Activated naive CD4-positive, alpha-beta T cell treated with anti-CD3 and anti-CD28 coated beads, Interleukin-2, amount 10 ng/mL, durations not matched to agents 7 days and 5 days (primary cell): ENCODE results near the gene KAZN.

ENCODE experiments used
- CTCF ChIA-PET: fragments of 350-600 bp; sonication (Branson Sonifier 250); formaldehyde crosslinking; loops from one replicate; lab custom pipeline; 2021; ENCODE audit warnings: antibody characterized with exemption; lab: Charles Lee
- DNase-seq: peaks from one replicate; pipeline ENCODE4 v3.0.0-alpha.2; 2020
- H3K27ac Mint-ChIP-seq: one replicate; pipeline ENCODE4 v1.8.0; 2021; ENCODE audit warnings: mild to moderate bottlenecking, moderate library complexity, mixed read lengths
- H3K27me3 Mint-ChIP-seq: one replicate; pipeline ENCODE4 v1.8.0; 2021; ENCODE audit warnings: mild to moderate bottlenecking, mixed read lengths
- H3K36me3 Mint-ChIP-seq: one replicate; pipeline ENCODE4 v1.8.0; 2021; ENCODE audit warnings: mixed read lengths
- H3K4me1 Mint-ChIP-seq: one replicate; pipeline ENCODE4 v1.8.0; 2021; ENCODE audit warnings: mixed read lengths
- H3K4me3 Mint-ChIP-seq: one replicate; pipeline ENCODE4 v1.8.0; 2021; ENCODE audit warnings: mild to moderate bottlenecking, moderate library complexity, mixed read lengths
- H3K9me3 Mint-ChIP-seq: one replicate; pipeline ENCODE4 v1.8.0; 2021; ENCODE audit warnings: mixed read lengths

KAZN gene

GRCh38 chr1:14677292-14677971, 78.9 kb downstream of the KAZN start:
- CTCF ChIA-PET: no interaction called here
- Mint-ChIP-seq H3K27me3 (peaks cover 3% of the 10 kb centered on the region), H3K36me3 (no peaks in the 10 kb centered on the region), H3K4me1 (no peaks in the 10 kb centered on the region), H3K9me3 (peaks cover 5% of the 10 kb centered on the region), H3K4me3 (no peak overlapping the region), H3K27ac (no peak overlapping the region)
- no peak for DNase-seq

GRCh38 chr1:14678011-14678638, 79.6 kb downstream of the KAZN start:
- Mint-ChIP-seq H3K9me3 (peaks cover 9% of the 10 kb centered on the region), H3K36me3 (no peaks in the 10 kb centered on the region), H3K27ac (no peak overlapping the region), H3K4me1 (no peaks in the 10 kb centered on the region), H3K27me3 (peaks cover 3% of the 10 kb centered on the region), H3K4me3 (no peak overlapping the region)
- CTCF ChIA-PET: no interaction called here
- no peak for DNase-seq

GRCh38 chr1:14679027-14679688, 80.7 kb downstream of the KAZN start:
- CTCF ChIA-PET: no interaction called here
- no peaks in the 10 kb centered on the region for H3K4me1 Mint-ChIP-seq
- H3K27me3 Mint-ChIP-seq: no peaks in the 10 kb centered on the region
- no peak overlapping the region for H3K27ac Mint-ChIP-seq
- DNase-seq: no peak
- H3K9me3 Mint-ChIP-seq: peaks cover 13% of the 10 kb centered on the region
- no peak overlapping the region for H3K4me3 Mint-ChIP-seq
- H3K36me3 Mint-ChIP-seq: no peaks in the 10 kb centered on the region

GRCh38 chr1:14681182-14681581, 82.7 kb downstream of the KAZN start:
- no peak overlapping the region for H3K4me3 Mint-ChIP-seq
- no peaks in the 10 kb centered on the region for H3K27me3 Mint-ChIP-seq
- H3K27ac Mint-ChIP-seq: no peak overlapping the region
- H3K36me3 Mint-ChIP-seq: no peaks in the 10 kb centered on the region
- DNase-seq: no peak
- H3K9me3 Mint-ChIP-seq: peaks cover 15% of the 10 kb centered on the region
- H3K4me1 Mint-ChIP-seq: no peaks in the 10 kb centered on the region
- CTCF ChIA-PET: no interaction called here

GRCh38 chr1:14682941-14683621, 84.6 kb downstream of the KAZN start:
- no peaks in the 10 kb centered on the region for H3K36me3 Mint-ChIP-seq
- no peaks in the 10 kb centered on the region for H3K27me3 Mint-ChIP-seq
- no peak overlapping the region for H3K27ac Mint-ChIP-seq
- peaks cover 15% of the 10 kb centered on the region for H3K9me3 Mint-ChIP-seq
- CTCF ChIA-PET: no interaction called here
- no peaks in the 10 kb centered on the region for H3K4me1 Mint-ChIP-seq
- H3K4me3 Mint-ChIP-seq: no peak overlapping the region
- no peak for DNase-seq

- Mint-ChIP-seq H3K4me1 (no peaks in the 10 kb centered on the region), H3K4me3 (no peak overlapping the region), H3K36me3 (no peaks in the 10 kb centered on the region), H3K27ac (no peak overlapping the region), H3K9me3 (peaks cover 15% of the 10 kb centered on the region), H3K27me3 (no peaks in the 10 kb centered on the region)
- no peak for DNase-seq
- CTCF ChIA-PET: no interaction called here
Observed at GRCh38 chr1:14685078-14685477, 86.6 kb downstream of the KAZN start.

- H3K27ac Mint-ChIP-seq: no peak overlapping the region
- peaks cover 10% of the 10 kb centered on the region for H3K9me3 Mint-ChIP-seq
- no peaks in the 10 kb centered on the region for H3K36me3 Mint-ChIP-seq
- H3K27me3 Mint-ChIP-seq: no peaks in the 10 kb centered on the region
- CTCF ChIA-PET: no interaction called here
- no peak overlapping the region for H3K4me3 Mint-ChIP-seq
- DNase-seq: no peak
- no peaks in the 10 kb centered on the region for H3K4me1 Mint-ChIP-seq
Observed at GRCh38 chr1:14686701-14687100, 88.2 kb downstream of the KAZN start.

GRCh38 chr1:14687147-14687546, 88.7 kb downstream of the KAZN start:
- H3K27me3 Mint-ChIP-seq: no peaks in the 10 kb centered on the region
- no peak overlapping the region for H3K27ac Mint-ChIP-seq
- CTCF ChIA-PET: no interaction called here
- no peaks in the 10 kb centered on the region for H3K4me1 Mint-ChIP-seq
- DNase-seq: no peak
- H3K36me3 Mint-ChIP-seq: no peaks in the 10 kb centered on the region
- peaks cover 10% of the 10 kb centered on the region for H3K9me3 Mint-ChIP-seq
- H3K4me3 Mint-ChIP-seq: no peak overlapping the region

GRCh38 chr1:14689996-14690615, 91.6 kb downstream of the KAZN start:
- no peaks in the 10 kb centered on the region for H3K9me3 Mint-ChIP-seq
- H3K4me3 Mint-ChIP-seq: no peak overlapping the region
- CTCF ChIA-PET: no interaction called here
- H3K27me3 Mint-ChIP-seq: no peaks in the 10 kb centered on the region
- H3K4me1 Mint-ChIP-seq: no peaks in the 10 kb centered on the region
- H3K27ac Mint-ChIP-seq: no peak overlapping the region
- no peak for DNase-seq
- no peaks in the 10 kb centered on the region for H3K36me3 Mint-ChIP-seq

- CTCF ChIA-PET: no interaction called here
- no peaks in the 10 kb centered on the region for H3K36me3 Mint-ChIP-seq
Observed at GRCh38 chr1:14693949-14694348, 95.5 kb downstream of the KAZN start.

GRCh38 chr1:14694589-14694988, 96.1 kb downstream of the KAZN start:
- H3K27me3 Mint-ChIP-seq: no peaks in the 10 kb centered on the region
- DNase-seq: no peak
- H3K4me3 Mint-ChIP-seq: no peak overlapping the region
- H3K9me3 Mint-ChIP-seq: no peaks in the 10 kb centered on the region
- no peaks in the 10 kb centered on the region for H3K4me1 Mint-ChIP-seq
- no peaks in the 10 kb centered on the region for H3K36me3 Mint-ChIP-seq
- no peak overlapping the region for H3K27ac Mint-ChIP-seq
- CTCF ChIA-PET: no interaction called here

More at GRCh38 chr1:14693949-14694348, 95.5 kb downstream of the KAZN start:
- no peaks in the 10 kb centered on the region for H3K9me3 Mint-ChIP-seq
- no peak for DNase-seq
- no peak overlapping the region for H3K27ac Mint-ChIP-seq
- H3K4me3 Mint-ChIP-seq: no peak overlapping the region
- no peaks in the 10 kb centered on the region for H3K27me3 Mint-ChIP-seq
- H3K4me1 Mint-ChIP-seq: no peaks in the 10 kb centered on the region

GRCh38 chr1:14696761-14697160, 98.3 kb downstream of the KAZN start:
- H3K36me3 Mint-ChIP-seq: no peaks in the 10 kb centered on the region
- no peaks in the 10 kb centered on the region for H3K9me3 Mint-ChIP-seq
- H3K4me3 Mint-ChIP-seq: no peak overlapping the region
- no peak for DNase-seq
- CTCF ChIA-PET: interaction anchor here (1.4 kb wide), 1 partner anchor 26 kb away, joined by 3 read pairs; no protein-coding TSS in a partner anchor
- no peak overlapping the region for H3K27ac Mint-ChIP-seq
- H3K4me1 Mint-ChIP-seq: no peaks in the 10 kb centered on the region
- no peaks in the 10 kb centered on the region for H3K27me3 Mint-ChIP-seq

- H3K4me1 Mint-ChIP-seq: no peaks in the 10 kb centered on the region
- DNase-seq: no peak
- H3K36me3 Mint-ChIP-seq: no peaks in the 10 kb centered on the region
- no peak overlapping the region for H3K4me3 Mint-ChIP-seq
- CTCF ChIA-PET: interaction anchor here (1.4 kb wide), 1 partner anchor 26 kb away, joined by 3 read pairs; no protein-coding TSS in a partner anchor
- no peaks in the 10 kb centered on the region for H3K9me3 Mint-ChIP-seq
- no peak overlapping the region for H3K27ac Mint-ChIP-seq
- H3K27me3 Mint-ChIP-seq: no peaks in the 10 kb centered on the region
Observed at GRCh38 chr1:14697353-14697752, 98.9 kb downstream of the KAZN start.

- Mint-ChIP-seq H3K4me1 (no peaks in the 10 kb centered on the region), H3K9me3 (peaks cover 5% of the 10 kb centered on the region), H3K27ac (no peak overlapping the region), H3K27me3 (no peaks in the 10 kb centered on the region), H3K36me3 (no peaks in the 10 kb centered on the region), H3K4me3 (no peak overlapping the region)
- DNase-seq: no peak
- CTCF ChIA-PET: interaction anchor here (0.5 kb wide), 1 partner anchor 401 kb away, joined by 3 read pairs; no protein-coding TSS in a partner anchor
Observed at GRCh38 chr1:14698314-14698713, 99.8 kb downstream of the KAZN start.
